ENCODE data around the gene COL6A2. TPM values are rescaled to one million over a fixed set of nuclear protein-coding genes. Genes with fewer than 3 reads are reported as not detected.
A peak's percentile ranks its signal among the peaks of the same experiment; 100 is the strongest.

COL6A2 gene
- total RNA-seq, 1 donor from 2014 or later = 114 TPM

GRCh38 chr21:46159390-46159789, 61.5 kb downstream of the COL6A2 start:
- Mint-ChIP-seq H3K4me3 (no peak overlapping the region), H3K27me3 (no peaks in the 10 kb centered on the region), H3K9me3 (no peaks in the 10 kb centered on the region), H3K36me3 (peaks cover 10% of the 10 kb centered on the region), H3K27ac (no peak overlapping the region), H3K4me1 (ENCODE audit: unreplicated experiment) (no peaks in the 10 kb centered on the region)
- TF ChIP-seq CTCF (conservative IDR thresholded peaks at IDR 0.05) = no peak
- DNase-seq (ENCODE audit: extremely low spot score, unreplicated experiment) = no peak

GRCh38 chr21:46159841-46160656, 62.1 kb downstream of the COL6A2 start:
- DNase-seq (ENCODE audit: extremely low spot score, unreplicated experiment) = no peak
- Mint-ChIP-seq H3K4me1 (ENCODE audit: unreplicated experiment) (no peaks in the 10 kb centered on the region), H3K9me3 (no peaks in the 10 kb centered on the region), H3K27ac (no peak overlapping the region), H3K27me3 (no peaks in the 10 kb centered on the region), H3K36me3 (peaks cover 13% of the 10 kb centered on the region), H3K4me3 (no peak overlapping the region)
- TF ChIP-seq CTCF (conservative IDR thresholded peaks at IDR 0.05) = no peak

- H3K27ac Mint-ChIP-seq = no peak overlapping the region
- no peak for DNase-seq (ENCODE audit: extremely low spot score, unreplicated experiment)
- peaks cover 13% of the 10 kb centered on the region for H3K36me3 Mint-ChIP-seq
- H3K4me3 Mint-ChIP-seq = no peak overlapping the region
- H3K9me3 Mint-ChIP-seq = no peaks in the 10 kb centered on the region
- TF ChIP-seq CTCF (conservative IDR thresholded peaks at IDR 0.05) = no peak
- no peaks in the 10 kb centered on the region for H3K27me3 Mint-ChIP-seq
- no peaks in the 10 kb centered on the region for H3K4me1 Mint-ChIP-seq (ENCODE audit: unreplicated experiment)
These were observed 62.7 kb downstream of the COL6A2 start for GRCh38 chr21:46160657-46160906.

GRCh38 chr21:46160907-46161632, 63.2 kb downstream of the COL6A2 start:
- Mint-ChIP-seq H3K4me3 (no peak overlapping the region), H3K9me3 (no peaks in the 10 kb centered on the region), H3K4me1 (ENCODE audit: unreplicated experiment) (no peaks in the 10 kb centered on the region)

More at GRCh38 chr21:46160907-46161632, 63.2 kb downstream of the COL6A2 start:
- TF ChIP-seq CTCF (conservative IDR thresholded peaks at IDR 0.05) = no peak
- Mint-ChIP-seq H3K27ac (no peak overlapping the region), H3K27me3 (no peaks in the 10 kb centered on the region), H3K36me3 (peaks cover 13% of the 10 kb centered on the region)
- peak; percentile 68 for DNase-seq (ENCODE audit: extremely low spot score, unreplicated experiment)
